Right ventricle myocardium inferior (tissue), 1 donor: ENCODE measurements around the gene ASB5. TPM values are rescaled to one million over a fixed set of nuclear protein-coding genes. Genes with fewer than 3 reads are reported as not detected.
"Not testable (repeated sequence)": the region's sequence is repeated elsewhere in the genome, so short reads cannot be mapped to it uniquely, and the experiment has no call there.

Experiments
- ATAC-seq: fragments of 200-7000 bp; cut with Tn5 transposase; one replicate; pipeline ENCODE4 v1.9.1; 2020; ENCODE audit warnings: mild to moderate bottlenecking, moderate library complexity
- DNase-seq: peaks from one replicate; pipeline ENCODE4 v3.0.0; 2021; ENCODE audit errors: missing footprints
- intact Hi-C: fragments of 100-400 bp; cut with DNase I; formaldehyde crosslinking; loops from one replicate; pipeline ENCODE4 v1.11.0; 2022
- total RNA-seq: library from RNA; stranded (reverse); fragmentation: NEBNext Ultra II Directional; extraction: Animal tissue kit (Norgen Biotek cat#: 25700); gene quantifications from one replicate; pipeline ENCODE4 v1.2.1, GENCODE V29; 2021
- donor health status: DM: no; HTN: yes; CAD: no; lungs with severe emphysema.

ASB5 gene
- total RNA-seq, 1 donor from 2014 or later: 2.7 TPM

- intact Hi-C loops: no loop called here
These were observed 19.0 kb upstream of the ASB5 start for GRCh38 chr4:176288020-176288419.

GRCh38 chr4:176287546-176287945 lies 18.5 kb upstream of the ASB5 start:
- intact Hi-C loops: no loop called here
- DNase-seq (no peak), ATAC-seq (no peak)

More at GRCh38 chr4:176288020-176288419, 19.0 kb upstream of the ASB5 start:
- no peak for ATAC-seq
- DNase-seq: no peak

GRCh38 chr4:176286728-176287127 lies 17.7 kb upstream of the ASB5 start:
- ATAC-seq: no peak
- DNase-seq: no peak
- intact Hi-C loops: no loop called here

GRCh38 chr4:176279560-176279959 lies 10.5 kb upstream of the ASB5 start:
- intact Hi-C loops: loop anchor here (5.0 kb wide), 2 partner anchors 42 to 63 kb away; no protein-coding TSS in a partner anchor
- not testable (repeated sequence) for ATAC-seq

GRCh38 chr4:176277162-176277904 lies 8.3 kb upstream of the ASB5 start:
- intact Hi-C loops: loop anchor here (1.0 to 5.0 kb wide), 4 partner anchors 40 to 127 kb away; partner anchors contain the start of gene SPATA4
- ATAC-seq (peak; percentile 79), DNase-seq (no peak)

More at GRCh38 chr4:176279560-176279959, 10.5 kb upstream of the ASB5 start:
- not testable (repeated sequence) for DNase-seq

- ATAC-seq: no peak
- intact Hi-C loops: loop anchor here (1.0 to 5.0 kb wide), 4 partner anchors 39 to 126 kb away; partner anchors contain the start of gene SPATA4
- no peak for DNase-seq
These were observed 7.7 kb upstream of the ASB5 start for GRCh38 chr4:176276710-176277109.

GRCh38 chr4:176274441-176274840 lies 5.4 kb upstream of the ASB5 start:
- ATAC-seq: peak; percentile 71
- intact Hi-C loops: no loop called here
- DNase-seq: no peak

- intact Hi-C loops: no loop called here
- no peak for ATAC-seq
- no peak for DNase-seq
These were observed 4.7 kb upstream of the ASB5 start for GRCh38 chr4:176273736-176274135.

GRCh38 chr4:176272799-176273198 lies 3.8 kb upstream of the ASB5 start:
- DNase-seq (no peak), ATAC-seq (no peak)
- intact Hi-C loops: no loop called here

GRCh38 chr4:176271749-176272148 lies 2.7 kb upstream of the ASB5 start:
- intact Hi-C loops: no loop called here
- ATAC-seq: no peak

GRCh38 chr4:176270669-176271068 lies 1.6 kb upstream of the ASB5 start:
- intact Hi-C loops: no loop called here
- DNase-seq: no peak
- ATAC-seq: no peak

More at GRCh38 chr4:176271749-176272148, 2.7 kb upstream of the ASB5 start:
- no peak for DNase-seq

GRCh38 chr4:176266026-176266425 lies 3.0 kb downstream of the ASB5 start:
- DNase-seq: no peak
- intact Hi-C loops: no loop called here
- ATAC-seq: no peak

- DNase-seq (no peak), ATAC-seq (no peak)
- intact Hi-C loops: no loop called here
These were observed 6.8 kb downstream of the ASB5 start for GRCh38 chr4:176262243-176262642.

GRCh38 chr4:176261481-176261880 lies 7.5 kb downstream of the ASB5 start:
- no peak for ATAC-seq
- intact Hi-C loops: no loop called here
- DNase-seq: no peak

GRCh38 chr4:176261018-176261417 lies 8.0 kb downstream of the ASB5 start:
- ATAC-seq (no peak), DNase-seq (no peak)
- intact Hi-C loops: no loop called here

- DNase-seq (no peak), ATAC-seq (no peak)
- intact Hi-C loops: no loop called here
These were observed 9.5 kb downstream of the ASB5 start for GRCh38 chr4:176259330-176260090.

- ATAC-seq (no peak), DNase-seq (no peak)
- intact Hi-C loops: no loop called here
These were observed 10.9 kb downstream of the ASB5 start for GRCh38 chr4:176258135-176258534.

GRCh38 chr4:176256921-176257320 lies 12.1 kb downstream of the ASB5 start:
- intact Hi-C loops: no loop called here
- no peak for ATAC-seq
- no peak for DNase-seq

GRCh38 chr4:176242764-176243347 lies 26.2 kb downstream of the ASB5 start:
- intact Hi-C loops: no loop called here
- DNase-seq: no peak
- ATAC-seq: no peak

GRCh38 chr4:176241703-176242102 lies 27.3 kb downstream of the ASB5 start:
- intact Hi-C loops: no loop called here

More at GRCh38 chr4:176241703-176242102, 27.3 kb downstream of the ASB5 start:
- ATAC-seq (no peak), DNase-seq (no peak)
